Neural progenitor cell (in vitro differentiated cells): Measurements from ENCODE around the gene CMTM8. TPM values are rescaled to one million over a fixed set of nuclear protein-coding genes. Genes with fewer than 3 reads are reported as not detected.

Source experiments
- DNase-seq: peaks from one replicate; pipeline ENCODE4 v3.0.0-alpha.2; 2016; ENCODE audit warnings: low spot score
- H2AFZ ChIP-seq: fragments of 200-600 bp; sonication (generic); replicated peaks from 2 replicates; pipeline ENCODE4 v1.6.1; 2016; ENCODE audit warnings: antibody characterized with exemption
- H3F3A ChIP-seq: fragments of 200-600 bp; sonication (generic); 2 replicates; pipeline ENCODE4 v1.6.1; 2016; ENCODE audit warnings: antibody characterized with exemption, low read depth
- H3K27ac ChIP-seq: fragments of 200-600 bp; sonication (generic); 2 replicates; pipeline ENCODE4 v1.5.1; 2016; ENCODE audit warnings: mild to moderate bottlenecking
- H3K27me3 ChIP-seq: fragments of 200-600 bp; sonication (generic); 2 replicates; pipeline ENCODE4 v1.6.1; 2016; ENCODE audit warnings: mild to moderate bottlenecking, moderate library complexity
- H3K36me3 ChIP-seq: fragments of 200-600 bp; sonication (generic); 2 replicates; pipeline ENCODE4 v1.5.1; 2016
- H3K4me1 ChIP-seq: fragments of 200-600 bp; sonication (generic); 2 replicates; pipeline ENCODE4 v1.6.1; 2016; ENCODE audit warnings: mixed run types
- H3K4me2 ChIP-seq: fragments of 200-600 bp; sonication (generic); 2 replicates; pipeline ENCODE4 v1.6.1; 2016
- H3K4me3 ChIP-seq: fragments of 200-600 bp; sonication (generic); 2 replicates; pipeline ENCODE4 v1.5.1; 2016
- H3K79me2 ChIP-seq: fragments of 200-600 bp; sonication (generic); 2 replicates; pipeline ENCODE4 v1.6.1; 2016; ENCODE audit warnings: low read depth
- H3K9ac ChIP-seq: fragments of 200-600 bp; sonication (generic); 2 replicates; pipeline ENCODE4 v1.6.1; 2016
- H3K9me3 ChIP-seq: fragments of 200-600 bp; sonication (generic); 2 replicates; pipeline ENCODE4 v1.5.1; 2016; ENCODE audit warnings: low read depth
- H4K20me1 ChIP-seq: fragments of 200-600 bp; sonication (generic); 2 replicates; pipeline ENCODE4 v1.6.1; 2016; ENCODE audit warnings: low read depth
- H3K27ac Mint-ChIP-seq: 3 replicates; pipeline ENCODE4 v1.8.0; 2021; ENCODE audit warnings: mixed read lengths
- H3K27me3 Mint-ChIP-seq: 2 replicates; pipeline ENCODE4 v1.8.0; 2022; ENCODE audit warnings: low read depth, mild to moderate bottlenecking, inconsistent platforms, moderate library complexity, mixed read lengths; ENCODE audit not compliant: insufficient read depth
- H3K36me3 Mint-ChIP-seq: 3 replicates; pipeline ENCODE4 v1.8.0; 2021; ENCODE audit warnings: mixed read lengths
- H3K4me1 Mint-ChIP-seq: 3 replicates; pipeline ENCODE4 v1.8.0; 2021; ENCODE audit warnings: mixed read lengths
- H3K4me3 Mint-ChIP-seq: 3 replicates; pipeline ENCODE4 v1.8.0; 2021; ENCODE audit warnings: mild to moderate bottlenecking, moderate library complexity, mixed read lengths
- H3K9me3 Mint-ChIP-seq: 3 replicates; pipeline ENCODE4 v1.8.0; 2020; ENCODE audit warnings: mixed read lengths
- EZH2 ChIP-seq: fragments of 200-600 bp; sonication (generic); IDR thresholded peaks from 2 replicates; pipeline ENCODE4 v1.6.1; 2017; ENCODE audit warnings: antibody characterized with exemption, mild to moderate bottlenecking, moderate library complexity
- EZH2phosphoT487 ChIP-seq: fragments of 200-600 bp; sonication (generic); IDR thresholded peaks from 2 replicates; pipeline ENCODE4 v1.6.1; 2017; ENCODE audit warnings: antibody characterized with exemption
- total RNA-seq: library from RNA; depleted of rRNA; stranded (reverse); fragments of >200 nt; gene quantifications from 2 replicates; pipeline ENCODE4 v1.2.3, GENCODE V29; 2015; ENCODE audit warnings: low replicate concordance
- TF ChIP-seq, protein P1 (sequence below): fragments of 200-600 bp; sonication (generic); IDR thresholded peaks from 2 replicates; pipeline ENCODE4 v1.5.1; 2017; ENCODE audit warnings: antibody characterized with exemption, mild to moderate bottlenecking

CMTM8 gene
- total RNA-seq, 1 donor from 2014 or later = 2.1 TPM

- H3K4me1 ChIP-seq = peaks cover 30% of the 10 kb centered on the region
- Mint-ChIP-seq H3K36me3 (no peaks in the 10 kb centered on the region), H3K9me3 (peaks cover 2% of the 10 kb centered on the region), H3K4me1 (peaks cover 25% of the 10 kb centered on the region), H3K27me3 (peaks cover 2% of the 10 kb centered on the region), H3K4me3 (no peak overlapping the region), H3K27ac (no peak overlapping the region)
- no peak for DNase-seq
- H3K36me3 ChIP-seq = no peaks in the 10 kb centered on the region
- H3K27me3 ChIP-seq = no peaks in the 10 kb centered on the region
- no peaks in the 10 kb centered on the region for H4K20me1 ChIP-seq
- no peak overlapping the region for H3K9ac ChIP-seq
- peak overlapping the region; percentile 37 for H3K4me2 ChIP-seq
- no peak overlapping the region for H3K27ac ChIP-seq
- H3K79me2 ChIP-seq = no peaks in the 10 kb centered on the region
- TF ChIP-seq EZH2 (no peak), EZH2phosphoT487 (no peak)
- TF ChIP-seq, protein P1, sequence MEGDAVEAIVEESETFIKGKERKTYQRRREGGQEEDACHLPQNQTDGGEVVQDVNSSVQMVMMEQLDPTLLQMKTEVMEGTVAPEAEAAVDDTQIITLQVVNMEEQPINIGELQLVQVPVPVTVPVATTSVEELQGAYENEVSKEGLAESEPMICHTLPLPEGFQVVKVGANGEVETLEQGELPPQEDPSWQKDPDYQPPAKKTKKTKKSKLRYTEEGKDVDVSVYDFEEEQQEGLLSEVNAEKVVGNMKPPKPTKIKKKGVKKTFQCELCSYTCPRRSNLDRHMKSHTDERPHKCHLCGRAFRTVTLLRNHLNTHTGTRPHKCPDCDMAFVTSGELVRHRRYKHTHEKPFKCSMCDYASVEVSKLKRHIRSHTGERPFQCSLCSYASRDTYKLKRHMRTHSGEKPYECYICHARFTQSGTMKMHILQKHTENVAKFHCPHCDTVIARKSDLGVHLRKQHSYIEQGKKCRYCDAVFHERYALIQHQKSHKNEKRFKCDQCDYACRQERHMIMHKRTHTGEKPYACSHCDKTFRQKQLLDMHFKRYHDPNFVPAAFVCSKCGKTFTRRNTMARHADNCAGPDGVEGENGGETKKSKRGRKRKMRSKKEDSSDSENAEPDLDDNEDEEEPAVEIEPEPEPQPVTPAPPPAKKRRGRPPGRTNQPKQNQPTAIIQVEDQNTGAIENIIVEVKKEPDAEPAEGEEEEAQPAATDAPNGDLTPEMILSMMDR = no peak
- H2AFZ ChIP-seq = no peak overlapping the region
- H3K4me3 ChIP-seq = no peak overlapping the region
- no peaks in the 10 kb centered on the region for H3K9me3 ChIP-seq
- peaks cover 9% of the 10 kb centered on the region for H3F3A ChIP-seq
Observed at GRCh38 chr3:32308378-32308777, 69.9 kb downstream of the CMTM8 start.

- H3K4me1 ChIP-seq = peaks cover 16% of the 10 kb centered on the region
- no peaks in the 10 kb centered on the region for H3K27me3 ChIP-seq
- Mint-ChIP-seq H3K27me3 (peaks cover 2% of the 10 kb centered on the region), H3K36me3 (no peaks in the 10 kb centered on the region), H3K9me3 (peaks cover 2% of the 10 kb centered on the region), H3K27ac (no peak overlapping the region), H3K4me3 (no peak overlapping the region), H3K4me1 (peaks cover 21% of the 10 kb centered on the region)
- peaks cover 9% of the 10 kb centered on the region for H3F3A ChIP-seq
- no peak overlapping the region for H3K27ac ChIP-seq
- no peak overlapping the region for H3K9ac ChIP-seq
- TF ChIP-seq EZH2phosphoT487 = no peak
- no peak for TF ChIP-seq EZH2
- TF ChIP-seq, protein P1 = no peak
- H3K79me2 ChIP-seq = no peaks in the 10 kb centered on the region
- no peaks in the 10 kb centered on the region for H3K36me3 ChIP-seq
- no peak overlapping the region for H3K4me3 ChIP-seq
- no peak overlapping the region for H3K4me2 ChIP-seq
- no peaks in the 10 kb centered on the region for H4K20me1 ChIP-seq
- no peaks in the 10 kb centered on the region for H3K9me3 ChIP-seq
- DNase-seq = no peak
- H2AFZ ChIP-seq = no peak overlapping the region
Observed at GRCh38 chr3:32309654-32310242, 71.3 kb downstream of the CMTM8 start.

- H3K27ac Mint-ChIP-seq = no peak overlapping the region
- peaks cover 2% of the 10 kb centered on the region for H3K9me3 Mint-ChIP-seq
- H3K4me3 Mint-ChIP-seq = no peak overlapping the region
- H3K4me3 ChIP-seq = no peak overlapping the region
- no peak for DNase-seq
- TF ChIP-seq, protein P1 = no peak
- TF ChIP-seq EZH2 (no peak), EZH2phosphoT487 (no peak)
- peaks cover 9% of the 10 kb centered on the region for H3F3A ChIP-seq
- no peak overlapping the region for H3K27ac ChIP-seq
- no peaks in the 10 kb centered on the region for H3K36me3 Mint-ChIP-seq
- no peaks in the 10 kb centered on the region for H3K79me2 ChIP-seq
- H2AFZ ChIP-seq = no peak overlapping the region
- no peaks in the 10 kb centered on the region for H3K36me3 ChIP-seq
- no peak overlapping the region for H3K4me2 ChIP-seq
- H3K27me3 ChIP-seq = no peaks in the 10 kb centered on the region
- no peaks in the 10 kb centered on the region for H3K9me3 ChIP-seq
- peaks cover 17% of the 10 kb centered on the region for H3K4me1 Mint-ChIP-seq
- peaks cover 15% of the 10 kb centered on the region for H3K4me1 ChIP-seq
- no peak overlapping the region for H3K9ac ChIP-seq
- H3K27me3 Mint-ChIP-seq = peaks cover 2% of the 10 kb centered on the region
- no peaks in the 10 kb centered on the region for H4K20me1 ChIP-seq
Observed at GRCh38 chr3:32310336-32310735, 71.9 kb downstream of the CMTM8 start.
